ENCODE measurements around the gene CPVL.

- TF ChIP-seq POLR2AphosphoS5 (IDR thresholded peaks at IDR 0.05; ENCODE audit: low read depth, low read length) (no peak), SIN3A (IDR thresholded peaks at IDR 0.05; ENCODE audit: borderline replicate concordance, insufficient read depth, low read depth, low read length) (no peak)
These were observed 184.4 kb downstream of the CPVL start for GRCh38 chr7:28961972-28962371.

Data from Panc1 (cell line).